Vagina (tissue), 2 donors: ENCODE results near the gene NSMCE3. TPM values are rescaled to one million over a fixed set of nuclear protein-coding genes. Genes with fewer than 3 reads are reported as not detected.
"Not testable (repeated sequence)": the region's sequence is repeated elsewhere in the genome, so short reads cannot be mapped to it uniquely, and the experiment has no call there.

Experiments
- DNase-seq, 2 donors: peaks; one replicate each; pipeline ENCODE4 v3.0.0-alpha.2; 2017; ENCODE audit errors: extremely low spot score in 2 of 2
- H3K27ac ChIP-seq: fragments of 200-600 bp; sonication (generic); one replicate; pipeline ENCODE4 v1.5.1; 2019
- H3K27me3 ChIP-seq: fragments of 200-600 bp; sonication (generic); one replicate; pipeline ENCODE4 v1.5.1; 2019
- H3K36me3 ChIP-seq, 2 donors: fragments of 200-600 bp; sonication (generic); one replicate each; pipeline ENCODE4 v1.5.1; 2017 to 2019
- H3K4me1 ChIP-seq: fragments of 200-600 bp; sonication (generic); one replicate; pipeline ENCODE4 v1.5.1; 2019
- H3K4me3 ChIP-seq, 2 donors: fragments of 200-600 bp; sonication (generic); 1 replicate in 1 of 2; 2 replicates in 1 of 2; pipeline ENCODE4 v1.5.1; 2016 to 2019
- H3K9me3 ChIP-seq: fragments of 200-600 bp; sonication (generic); one replicate; pipeline ENCODE4 v1.5.1; 2019
- CTCF ChIP-seq, 3 experiments: fragments of 450-650 bp in 2 of 3; fragments of 200-600 bp in 1 of 3; sonication (generic) in 1 of 3; IDR thresholded peaks; one replicate each; pipeline ENCODE4 v1.5.1; 2017 to 2019; ENCODE audit warnings: antibody characterized with exemption in 3 of 3, mild to moderate bottlenecking in 2 of 3, moderate library complexity in 2 of 3
- POLR2A ChIP-seq, 2 donors: fragments of 450-650 bp; IDR thresholded peaks; one replicate each; pipeline ENCODE4 v1.6.1; 2017; ENCODE audit warnings: antibody characterized with exemption in 2 of 2, mild to moderate bottlenecking in 2 of 2, moderate library complexity in 2 of 2
- POLR2AphosphoS5 ChIP-seq, 2 donors: sonication (generic); formaldehyde crosslinking; IDR thresholded peaks; one replicate each; pipeline ENCODE4 v1.9.0; 2017; ENCODE audit warnings: antibody characterized with exemption in 2 of 2, mild to moderate bottlenecking in 2 of 2, low read depth in 1 of 2; ENCODE audit not compliant: insufficient read depth in 1 of 2
- intact Hi-C: fragments of 100-400 bp; cut with DNase I; formaldehyde crosslinking; loops from one replicate; pipeline ENCODE4 v1.15.1; 2023
- total RNA-seq: library from RNA; depleted of rRNA; stranded (reverse); fragments of >200 nt; gene quantifications from one replicate; pipeline ENCODE4 v1.2.3, GENCODE V29; 2016

Gene NSMCE3
- total RNA-seq, 1 donor from 2014 or later: 8.8 TPM

GRCh38 chr15:29241207-29241606 is 28.4 kb downstream of the NSMCE3 start:
- intact Hi-C loops: no loop called here
- DNase-seq: no peak
- H3K27ac ChIP-seq: no peak overlapping the region
- no peaks in the 10 kb centered on the region for H3K4me1 ChIP-seq
- TF ChIP-seq POLR2AphosphoS5 (IDR thresholded peaks at IDR 0.05; ENCODE audit: insufficient read depth in 1 of 2, low read depth in 1 of 2) (no peak), POLR2A (IDR thresholded peaks at IDR 0.05) (no peak), CTCF (IDR thresholded peaks at IDR 0.05) (no peak)
- H3K36me3 ChIP-seq: no peaks in the 10 kb centered on the region
- H3K9me3 ChIP-seq: no peaks in the 10 kb centered on the region
- no peaks in the 10 kb centered on the region for H3K27me3 ChIP-seq
- no peak overlapping the region for H3K4me3 ChIP-seq

- H3K9me3 ChIP-seq: peaks cover 3% of the 10 kb centered on the region
- H3K27ac ChIP-seq: no peak overlapping the region
- DNase-seq: no peak
- no peak overlapping the region for H3K4me3 ChIP-seq
- no peaks in the 10 kb centered on the region for H3K27me3 ChIP-seq
- H3K36me3 ChIP-seq: no peaks in the 10 kb centered on the region
- no peak for TF ChIP-seq POLR2A (IDR thresholded peaks at IDR 0.05)
- no peak for TF ChIP-seq POLR2AphosphoS5 (IDR thresholded peaks at IDR 0.05; ENCODE audit: insufficient read depth in 1 of 2, low read depth in 1 of 2)
- TF ChIP-seq CTCF (IDR thresholded peaks at IDR 0.05): no peak
- no peaks in the 10 kb centered on the region for H3K4me1 ChIP-seq
- intact Hi-C loops: no loop called here
These were observed 30.2 kb downstream of the NSMCE3 start for GRCh38 chr15:29239395-29239794.

- no peak for DNase-seq
- Histone ChIP-seq H3K4me1 (no peaks in the 10 kb centered on the region), H3K36me3 (no peaks in the 10 kb centered on the region), H3K27ac (no peak overlapping the region), H3K27me3 (no peaks in the 10 kb centered on the region), H3K4me3 (no peak overlapping the region), H3K9me3 (peaks cover 3% of the 10 kb centered on the region)
- TF ChIP-seq POLR2AphosphoS5 (IDR thresholded peaks at IDR 0.05; ENCODE audit: insufficient read depth in 1 of 2, low read depth in 1 of 2) (no peak), POLR2A (IDR thresholded peaks at IDR 0.05) (no peak)
- intact Hi-C loops: no loop called here
These were observed 36.1 kb downstream of the NSMCE3 start for GRCh38 chr15:29233566-29233965.

GRCh38 chr15:29226436-29227208 is 43.0 kb downstream of the NSMCE3 start:
- no peaks in the 10 kb centered on the region for H3K4me1 ChIP-seq
- no peak for DNase-seq
- H3K27ac ChIP-seq: no peak overlapping the region
- no peaks in the 10 kb centered on the region for H3K9me3 ChIP-seq
- H3K36me3 ChIP-seq: no peaks in the 10 kb centered on the region
- no peak overlapping the region for H3K4me3 ChIP-seq
- intact Hi-C loops: no loop called here
- H3K27me3 ChIP-seq: no peaks in the 10 kb centered on the region
- TF ChIP-seq POLR2AphosphoS5 (IDR thresholded peaks at IDR 0.05; ENCODE audit: insufficient read depth in 1 of 2, low read depth in 1 of 2): no peak
- TF ChIP-seq CTCF (IDR thresholded peaks at IDR 0.05): no peak
- no peak for TF ChIP-seq POLR2A (IDR thresholded peaks at IDR 0.05)

- no peaks in the 10 kb centered on the region for H3K27me3 ChIP-seq
- TF ChIP-seq POLR2AphosphoS5 (IDR thresholded peaks at IDR 0.05; ENCODE audit: insufficient read depth in 1 of 2, low read depth in 1 of 2) (no peak), CTCF (IDR thresholded peaks at IDR 0.05) (no peak), POLR2A (IDR thresholded peaks at IDR 0.05) (no peak)
- no peak overlapping the region for H3K4me3 ChIP-seq
- H3K36me3 ChIP-seq: no peaks in the 10 kb centered on the region
- DNase-seq: no peak
- no peaks in the 10 kb centered on the region for H3K9me3 ChIP-seq
- no peaks in the 10 kb centered on the region for H3K4me1 ChIP-seq
- no peak overlapping the region for H3K27ac ChIP-seq
- intact Hi-C loops: no loop called here
These were observed 43.9 kb downstream of the NSMCE3 start for GRCh38 chr15:29225534-29226234.

- H3K4me3 ChIP-seq, H3K27me3 ChIP-seq, intact Hi-C loops, DNase-seq, H3K27ac ChIP-seq, H3K9me3 ChIP-seq, H3K4me1 ChIP-seq, H3K36me3 ChIP-seq: not testable (repeated sequence)
These were observed 44.6 kb downstream of the NSMCE3 start for GRCh38 chr15:29224987-29225363.

- H3K4me1 ChIP-seq, H3K9me3 ChIP-seq, H3K27ac ChIP-seq, H3K4me3 ChIP-seq, intact Hi-C loops, H3K36me3 ChIP-seq, H3K27me3 ChIP-seq, DNase-seq: not testable (repeated sequence)
These were observed 45.2 kb downstream of the NSMCE3 start for GRCh38 chr15:29224235-29224986.
